ENCODE measurements around the gene IFI35.
"Not testable (repeated sequence)": the region's sequence is repeated elsewhere in the genome, so short reads cannot be mapped to it uniquely, and the experiment has no call there.

Gene IFI35

GRCh38 chr17:43024407-43025289 lies 18.1 kb downstream of the IFI35 start, which contains the start of gene RND2:
Gene RND2, plus strand, starts transcription at chr17:43025231. Its CDS starts 117 bp downstream, at chr17:43025348.
- DNase-seq (ENCODE audit: low read depth in 2 of 2) = peak; percentile 70 to 78

GRCh38 chr17:43025290-43025657 lies 18.7 kb downstream of the IFI35 start:
- no peak for DNase-seq (ENCODE audit: low read depth in 2 of 2)

- no peak for DNase-seq (ENCODE audit: low read depth in 2 of 2)
These were observed 19.4 kb downstream of the IFI35 start for GRCh38 chr17:43025766-43026537.

- DNase-seq (ENCODE audit: low read depth in 2 of 2) = no peak
These were observed 20.0 kb downstream of the IFI35 start for GRCh38 chr17:43026595-43026994.

GRCh38 chr17:43027091-43028032 lies 20.8 kb downstream of the IFI35 start:
- no peak for DNase-seq (ENCODE audit: low read depth in 2 of 2)

GRCh38 chr17:43028221-43028861 lies 21.8 kb downstream of the IFI35 start:
- no peak for DNase-seq (ENCODE audit: low read depth in 2 of 2)

GRCh38 chr17:43030137-43030767 lies 23.7 kb downstream of the IFI35 start:
- DNase-seq (ENCODE audit: low read depth in 2 of 2) = no peak

GRCh38 chr17:43031666-43032065 lies 25.1 kb downstream of the IFI35 start:
- no peak for DNase-seq (ENCODE audit: low read depth in 2 of 2)

- no peak for DNase-seq (ENCODE audit: low read depth in 2 of 2)
These were observed 27.6 kb downstream of the IFI35 start for GRCh38 chr17:43033948-43034881.

- no peak for DNase-seq (ENCODE audit: low read depth in 2 of 2)
These were observed 28.3 kb downstream of the IFI35 start for GRCh38 chr17:43034894-43035293.

GRCh38 chr17:43039646-43040045 lies 33.1 kb downstream of the IFI35 start:
- DNase-seq (ENCODE audit: low read depth in 2 of 2) = no peak

GRCh38 chr17:43040655-43041054 lies 34.1 kb downstream of the IFI35 start:
- no peak for DNase-seq (ENCODE audit: low read depth in 2 of 2)

- DNase-seq (ENCODE audit: low read depth in 2 of 2) = no peak
These were observed 35.5 kb downstream of the IFI35 start for GRCh38 chr17:43042025-43042628.

GRCh38 chr17:43043307-43043706 lies 36.7 kb downstream of the IFI35 start:
- DNase-seq (ENCODE audit: low read depth in 2 of 2) = no peak

GRCh38 chr17:43044024-43044423 lies 37.4 kb downstream of the IFI35 start:
- DNase-seq (ENCODE audit: low read depth in 2 of 2) = no peak

GRCh38 chr17:43051969-43052368 lies 45.4 kb downstream of the IFI35 start:
- no peak for DNase-seq (ENCODE audit: low read depth in 2 of 2)

- DNase-seq (ENCODE audit: low read depth in 2 of 2) = not testable (repeated sequence)
These were observed 46.4 kb downstream of the IFI35 start for GRCh38 chr17:43053008-43053407.

- no peak for DNase-seq (ENCODE audit: low read depth in 2 of 2)
These were observed 49.5 kb downstream of the IFI35 start for GRCh38 chr17:43056051-43056450.

- no peak for DNase-seq (ENCODE audit: low read depth in 2 of 2)
These were observed 56.5 kb downstream of the IFI35 start for GRCh38 chr17:43062984-43063638.
